Erythroblast (primary cell): Measurements from ENCODE around the gene NFATC1.

ENCODE experiments used
- DNase-seq, 2 experiments: peaks; one replicate each; lab custom pipeline; 2025; lab: John Stamatoyannopoulos, UW
- GATA1 ChIP-seq: IDR thresholded peaks from 2 replicates; pipeline ENCODE4 v1.6.1; 2011; ENCODE audit warnings: low read depth, mild to moderate bottlenecking, control low read depth, low read length, moderate library complexity
- POLR2A ChIP-seq: IDR thresholded peaks from 2 replicates; pipeline ENCODE4 v1.6.1; 2011; ENCODE audit warnings: mild to moderate bottlenecking, low read length

The NFATC1 gene

DNA sequence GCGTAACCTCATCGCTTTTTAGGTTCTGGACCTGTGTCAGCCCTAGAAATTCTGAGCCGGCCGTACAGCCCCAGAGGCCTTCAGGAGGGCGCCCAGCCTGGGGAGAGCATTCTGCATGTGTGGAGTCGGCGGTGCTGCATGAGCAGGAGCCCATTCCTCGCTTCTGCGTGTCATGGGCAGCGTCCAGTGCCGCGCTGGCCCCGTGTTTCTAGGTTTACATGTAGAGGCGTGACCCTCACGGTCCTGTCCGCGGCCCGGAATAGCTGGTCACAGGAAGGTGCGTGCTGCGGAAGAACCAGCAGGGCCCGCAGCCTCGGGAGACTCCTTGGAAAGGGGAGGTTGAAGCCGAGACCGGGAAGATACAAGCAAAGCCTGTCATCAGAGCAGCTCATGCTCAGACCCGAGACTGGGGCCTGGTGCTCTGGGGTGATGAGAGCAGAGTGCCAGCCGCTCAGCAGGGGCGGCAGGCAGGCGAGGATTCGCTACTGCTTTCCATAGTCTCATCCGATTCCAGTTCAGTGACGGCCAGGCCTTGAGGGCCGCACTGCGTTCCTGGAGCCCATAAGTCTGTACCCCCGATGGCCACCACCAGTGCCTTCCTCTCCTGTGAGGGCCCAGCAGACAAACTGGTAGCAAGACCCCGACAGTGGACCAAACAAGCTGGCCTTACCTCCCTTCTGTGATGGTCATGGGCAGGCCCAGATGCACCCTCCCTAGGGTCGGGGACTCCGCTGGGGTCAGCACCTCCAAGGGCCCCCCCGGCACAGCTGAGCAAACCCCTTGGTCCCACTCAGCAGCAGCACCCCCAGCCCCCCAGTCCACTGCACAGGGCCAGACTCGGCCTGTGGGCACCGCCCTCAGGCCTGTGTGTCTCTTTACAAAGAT lies 15.6 kb upstream of the NFATC1 start:
- no peak for DNase-seq
- TF ChIP-seq POLR2A (no peak), GATA1 (no peak)

DNA sequence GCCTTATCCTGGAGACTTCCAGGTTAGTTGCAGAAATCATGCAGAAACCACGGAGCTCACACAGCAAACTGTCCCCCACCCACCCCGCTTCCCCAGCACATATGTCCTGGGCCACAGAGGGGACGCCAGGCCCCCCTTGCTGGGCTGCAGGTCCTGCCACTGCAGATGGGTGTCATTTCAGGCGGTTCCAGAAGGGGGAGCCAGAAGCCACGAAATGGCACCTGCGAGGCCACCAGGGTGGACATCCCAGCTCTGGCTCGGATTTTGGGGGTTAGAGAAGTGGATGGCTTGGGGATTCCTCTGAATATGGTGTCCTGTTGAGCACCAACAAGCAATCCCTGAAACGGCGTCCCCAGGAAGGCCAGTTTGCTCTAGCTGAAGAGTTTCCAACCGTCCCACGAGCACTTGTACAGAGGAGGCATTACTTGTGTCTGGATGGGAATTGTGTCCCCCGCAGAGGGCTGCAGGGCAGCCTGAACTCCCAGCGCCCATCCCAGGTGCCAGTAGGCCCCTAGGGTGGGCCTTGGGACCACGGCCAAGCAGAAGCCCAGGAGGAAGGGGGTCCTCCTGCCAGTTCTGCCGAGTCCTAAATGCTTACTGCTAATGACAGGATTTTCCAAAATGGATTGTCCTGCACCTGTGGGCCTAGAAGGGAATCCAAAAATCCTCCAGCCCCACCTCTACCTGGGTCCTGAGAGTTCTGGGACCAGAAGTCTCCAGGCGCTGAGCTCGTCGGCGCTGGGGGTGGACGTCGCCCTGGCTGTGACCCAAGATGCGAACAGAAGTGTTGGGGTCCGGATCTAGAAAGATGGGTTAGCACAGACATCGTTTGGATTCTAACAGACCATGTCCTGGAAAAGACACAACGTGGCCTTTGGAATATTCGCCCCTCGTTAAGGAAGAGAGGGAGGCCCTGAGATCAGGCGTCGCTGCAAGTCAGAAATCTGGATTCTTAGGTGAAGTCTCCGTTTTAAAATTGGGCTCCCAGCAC lies 14.6 kb upstream of the NFATC1 start:
- DNase-seq = peak; percentile 64 to 84
- TF ChIP-seq POLR2A (no peak), GATA1 (no peak)

DNA sequence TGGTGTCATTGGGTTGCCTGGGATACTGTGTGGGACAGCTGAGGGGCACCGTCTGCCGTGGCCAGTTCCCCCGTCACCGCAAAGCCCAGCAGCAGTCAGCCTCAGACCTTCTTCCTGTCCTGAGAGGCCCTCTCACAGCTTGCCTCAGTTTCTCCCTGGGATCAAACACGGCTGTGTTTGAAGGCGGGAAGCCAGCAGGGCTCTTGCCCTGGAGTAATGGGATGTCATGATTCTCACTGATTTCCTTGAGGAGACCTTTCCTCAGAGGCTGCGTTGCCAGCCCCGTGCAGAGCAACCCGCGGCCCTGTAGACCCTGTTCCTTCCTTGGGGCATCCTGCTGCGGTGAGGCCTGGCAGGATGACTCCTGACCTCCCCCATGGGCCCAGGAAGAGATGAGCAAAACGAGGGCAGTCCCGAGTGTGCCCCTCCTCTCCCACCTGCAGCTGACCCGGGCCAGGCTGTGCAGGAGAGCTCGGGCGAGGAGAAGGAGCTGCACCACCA lies 13.9 kb upstream of the NFATC1 start:
- DNase-seq = no peak
- TF ChIP-seq GATA1 (no peak), POLR2A (no peak)

DNA sequence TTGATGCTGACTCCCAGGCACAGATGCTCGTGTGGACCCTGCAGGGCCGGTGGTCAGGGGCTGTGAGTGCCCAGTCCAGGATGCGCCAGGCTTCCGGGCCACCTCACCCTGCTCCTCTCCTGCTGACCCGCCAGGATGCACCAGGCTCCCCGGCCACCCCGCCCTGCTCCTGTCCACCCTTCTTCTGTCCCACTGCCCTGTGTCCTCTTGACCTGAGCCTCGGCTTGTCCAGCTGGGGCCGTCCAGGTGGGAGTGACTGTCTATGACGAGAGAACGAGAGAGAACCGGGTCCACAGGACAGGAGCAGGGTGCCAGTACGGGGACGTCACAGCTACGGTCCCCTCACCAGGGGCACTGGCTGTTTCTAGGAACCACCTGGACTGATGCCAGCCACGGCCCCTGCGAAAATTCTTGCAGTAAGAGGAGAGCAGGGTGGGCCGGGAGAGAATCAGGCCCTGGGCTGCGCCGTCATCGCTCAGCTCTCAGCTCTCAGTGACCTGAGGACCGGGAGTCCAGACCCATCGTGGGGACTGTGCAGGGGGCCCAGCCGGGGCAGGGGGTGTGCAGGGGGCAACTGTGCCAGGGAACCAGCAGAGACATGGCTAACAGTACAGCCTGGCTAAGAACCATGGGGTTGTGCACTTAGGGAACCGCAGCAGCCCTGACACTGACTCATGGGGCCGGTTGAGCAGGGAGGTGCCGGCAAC lies 12.9 kb upstream of the NFATC1 start:
- DNase-seq = no peak
- TF ChIP-seq POLR2A (no peak), GATA1 (no peak)

DNA sequence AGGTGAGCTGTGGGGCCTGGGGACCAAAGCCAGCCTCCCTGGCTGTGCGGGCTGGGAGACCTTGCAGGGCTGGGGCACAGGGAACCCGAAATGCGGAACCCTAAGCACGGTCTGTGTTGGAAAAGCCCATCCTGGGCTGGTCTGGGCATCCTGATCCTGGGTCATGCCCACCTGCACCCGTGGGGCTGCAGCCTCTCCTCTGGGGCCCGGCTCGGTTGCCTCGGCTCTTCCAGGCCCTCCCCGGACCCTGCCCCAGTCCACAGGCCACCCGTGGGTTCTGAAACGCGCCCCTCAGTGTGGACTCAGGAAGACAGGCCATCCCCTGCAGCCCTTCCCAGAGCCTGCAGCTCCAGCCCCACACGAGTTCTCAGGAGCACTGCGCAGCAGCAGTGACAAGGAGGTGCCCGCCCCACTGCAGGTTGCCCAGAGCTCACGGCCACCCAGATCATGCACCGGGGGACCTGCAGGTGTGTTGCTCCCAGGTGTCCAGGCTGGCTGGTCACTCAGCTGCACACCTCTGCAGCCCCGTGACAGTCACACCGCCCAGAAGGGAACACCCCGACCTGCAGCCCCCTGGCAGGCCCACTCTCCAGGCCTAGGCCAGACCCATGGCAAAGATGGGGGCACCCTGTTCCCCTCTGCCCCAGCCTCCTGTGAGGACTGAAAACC lies 12.2 kb upstream of the NFATC1 start:
- no peak for TF ChIP-seq POLR2A
- TF ChIP-seq GATA1 = no peak
- DNase-seq = no peak

DNA sequence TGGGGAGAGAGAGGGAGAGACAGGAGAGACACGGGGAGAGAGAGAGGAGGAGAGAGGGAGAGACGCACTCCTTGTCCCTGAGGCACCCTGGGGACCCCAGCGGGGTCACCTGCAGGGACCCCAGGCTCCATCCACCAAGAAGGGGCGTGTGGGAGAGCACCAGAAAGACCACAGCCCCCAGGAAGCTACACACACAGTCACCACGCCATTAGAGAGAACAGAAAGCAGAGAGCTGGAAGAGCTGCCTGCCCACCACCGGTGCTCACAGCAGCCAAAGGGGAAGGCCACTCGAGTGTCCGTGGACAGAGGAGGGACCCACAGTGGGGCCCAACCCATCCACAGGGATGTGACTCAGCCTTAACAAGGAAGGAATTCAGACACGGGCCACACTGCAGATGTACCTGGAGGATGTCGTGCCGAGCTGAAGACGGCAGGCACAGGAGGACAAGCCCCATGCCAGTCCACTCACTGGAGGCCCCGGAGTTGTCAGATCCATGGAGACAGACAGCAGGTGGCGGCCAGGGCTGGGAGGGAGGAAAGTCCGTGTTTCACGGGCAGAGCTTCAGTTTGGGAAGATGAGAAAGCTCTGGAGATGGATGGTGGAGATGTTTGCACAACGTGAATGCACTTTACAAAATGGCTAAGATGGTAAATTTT lies 11.5 kb upstream of the NFATC1 start:
- DNase-seq = no peak
- TF ChIP-seq GATA1 (no peak), POLR2A (no peak)

DNA sequence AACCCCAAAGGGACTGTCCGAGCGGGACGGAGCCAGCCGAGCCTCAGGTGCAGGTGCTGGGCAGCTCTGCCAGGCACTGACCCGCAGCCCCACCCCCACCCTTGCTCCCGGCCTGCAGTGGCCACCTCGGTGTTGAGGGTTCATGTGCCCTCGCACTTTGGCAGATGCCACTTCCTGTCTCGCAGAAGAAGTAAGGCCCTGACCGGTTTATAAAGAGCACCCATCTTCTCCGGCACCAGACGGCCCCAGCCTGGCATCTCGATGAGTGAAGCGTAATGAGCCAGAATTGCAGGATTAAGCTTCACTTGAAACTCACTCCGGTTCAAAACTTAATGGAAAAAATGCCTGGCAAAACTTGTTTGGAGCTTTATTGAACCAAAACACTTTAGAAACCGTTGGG lies 10.9 kb upstream of the NFATC1 start:
- no peak for DNase-seq
- TF ChIP-seq GATA1 (no peak), POLR2A (no peak)

DNA sequence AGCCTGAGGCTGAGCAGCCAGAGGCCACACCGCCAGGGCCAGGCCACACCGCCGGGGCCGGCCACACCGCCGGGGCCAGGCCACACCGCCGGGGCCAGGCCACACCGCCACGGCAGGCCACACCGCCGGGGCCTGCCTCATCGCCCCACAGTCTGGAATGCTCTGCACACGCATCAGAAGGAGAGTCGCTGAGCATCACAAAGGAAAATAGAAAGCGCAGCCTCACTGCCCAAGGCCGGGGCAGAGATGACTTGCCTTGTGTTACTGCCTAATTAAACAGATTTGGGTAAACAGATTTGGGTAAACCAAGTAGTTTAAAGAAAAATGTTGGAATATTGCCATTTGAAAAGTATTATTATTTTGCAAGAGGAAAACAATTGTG lies 10.4 kb upstream of the NFATC1 start:
- DNase-seq = no peak
- TF ChIP-seq POLR2A = no peak
- TF ChIP-seq GATA1 = no peak

DNA sequence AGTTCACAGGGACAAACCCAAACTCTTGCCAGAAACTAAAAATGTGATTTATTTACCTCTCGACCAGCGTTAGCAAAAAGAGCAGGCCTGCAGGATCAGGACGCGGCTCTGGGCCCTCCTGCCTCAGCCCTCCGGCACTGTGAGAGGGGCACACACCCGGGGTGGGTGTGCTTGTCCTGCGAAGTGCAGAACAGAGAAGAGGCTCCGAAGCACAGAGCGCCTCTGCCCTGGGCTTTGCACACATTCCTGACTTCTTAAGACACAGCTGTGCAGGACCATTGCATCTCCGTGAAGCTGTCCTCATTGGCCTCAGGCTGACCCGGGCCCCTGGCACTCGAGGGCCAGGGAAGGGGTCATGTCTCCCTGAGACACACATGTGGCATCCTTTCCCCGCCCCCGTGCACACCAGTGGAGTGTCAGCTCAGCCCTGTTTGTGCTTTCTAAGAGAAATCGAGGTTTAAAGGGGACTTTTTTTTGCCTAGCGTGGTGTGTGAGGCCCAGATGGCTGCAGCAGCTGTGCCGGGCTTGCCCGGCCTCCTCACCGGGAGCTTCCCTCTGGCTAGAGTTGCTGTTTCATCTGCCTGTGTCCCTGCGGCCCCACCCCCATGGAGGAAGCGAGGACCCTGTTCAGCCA lies 9.9 kb upstream of the NFATC1 start:
- DNase-seq = no peak
- no peak for TF ChIP-seq POLR2A
- TF ChIP-seq GATA1 = no peak

DNA sequence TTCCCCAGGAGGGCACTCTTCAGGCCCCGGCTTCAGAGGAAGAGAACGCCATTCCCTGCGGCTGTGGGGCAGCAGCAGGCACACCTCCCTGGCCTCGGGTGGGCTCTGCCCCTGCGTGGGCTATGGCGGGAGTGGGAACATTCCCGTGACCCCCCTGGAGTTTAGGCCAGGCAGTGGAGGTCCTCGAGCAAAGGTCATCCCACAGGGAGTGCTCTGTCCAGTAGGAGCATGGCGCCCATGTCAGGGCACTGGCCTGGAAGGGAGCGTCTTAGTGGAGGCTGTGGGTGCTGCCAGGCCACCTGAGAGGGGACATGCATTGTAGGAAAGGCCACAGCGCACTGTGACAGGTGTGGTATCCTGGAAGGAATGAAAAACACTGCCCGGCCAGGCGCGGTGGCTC lies 9.2 kb upstream of the NFATC1 start:
- no peak for TF ChIP-seq GATA1
- TF ChIP-seq POLR2A = no peak
- no peak for DNase-seq

DNA sequence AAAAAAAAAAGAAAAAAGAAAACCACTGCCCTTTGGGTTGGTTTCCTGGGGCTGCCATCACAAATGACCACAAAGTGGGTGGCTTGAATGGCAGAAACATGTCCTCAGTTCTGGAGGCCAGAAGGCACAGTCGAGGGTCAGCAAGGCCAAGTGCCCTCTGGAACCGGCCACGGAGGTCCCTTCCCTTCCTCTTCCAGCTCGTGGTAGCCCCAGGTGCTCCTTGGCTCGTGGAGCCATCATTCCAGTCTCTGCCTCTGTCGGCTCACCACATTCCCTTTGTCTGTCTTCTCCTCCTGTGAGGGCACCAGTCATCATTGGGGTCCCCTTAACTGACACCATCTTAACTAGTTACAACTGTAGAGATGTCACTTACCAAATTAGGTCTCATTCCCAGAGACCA lies 8.5 kb upstream of the NFATC1 start:
- TF ChIP-seq POLR2A (no peak), GATA1 (no peak)
- DNase-seq = no peak

DNA sequence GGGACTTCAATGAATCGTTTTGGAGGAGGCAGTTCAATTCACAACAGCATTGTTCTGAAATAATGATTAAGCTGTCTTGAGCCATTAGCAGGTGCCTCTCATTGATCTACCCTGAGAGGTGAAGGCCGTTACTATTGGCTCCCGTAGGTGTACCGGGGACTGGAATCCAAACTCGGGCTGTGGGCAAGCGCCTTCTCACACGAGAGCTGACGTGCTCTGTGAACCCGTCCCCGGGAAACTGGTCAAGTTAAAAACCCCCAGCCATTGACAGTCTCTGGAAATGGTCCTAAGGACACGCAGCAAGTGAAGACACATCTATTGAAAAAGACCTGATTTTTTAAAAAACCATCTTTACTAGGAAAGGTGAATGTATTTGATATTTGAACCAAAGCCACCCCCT lies 8.1 kb upstream of the NFATC1 start:
- TF ChIP-seq GATA1 (no peak), POLR2A (no peak)

More for the DNA sequence above, 8.1 kb upstream of the NFATC1 start:
- DNase-seq = no peak
